Measurements from ENCODE around the gene SDF4. TPM values are rescaled to one million over a fixed set of nuclear protein-coding genes. Genes with fewer than 3 reads are reported as not detected.
A peak's percentile ranks its signal among the peaks of the same experiment; 100 is the strongest.

Gene SDF4
- total RNA-seq, 2 experiments from 2014 or later = 81.5 to 87.5 TPM

GRCh38 chr1:1169429-1170214 is 62.2 kb downstream of the SDF4 start:
- ATAC-seq (no peak), DNase-seq (no peak)
- ChIA-PET POLR2A (interaction anchor here (0.6 kb wide), 1 partner anchor 29 kb away, joined by 3 read pairs; no protein-coding TSS in a partner anchor), CTCF (no interaction called here)
- H3K27ac Mint-ChIP-seq = no peak overlapping the region
- H3K4me3 Mint-ChIP-seq = no peak overlapping the region
- H3K9me3 Mint-ChIP-seq = no peaks in the 10 kb centered on the region
- TF ChIP-seq, protein P1, sequence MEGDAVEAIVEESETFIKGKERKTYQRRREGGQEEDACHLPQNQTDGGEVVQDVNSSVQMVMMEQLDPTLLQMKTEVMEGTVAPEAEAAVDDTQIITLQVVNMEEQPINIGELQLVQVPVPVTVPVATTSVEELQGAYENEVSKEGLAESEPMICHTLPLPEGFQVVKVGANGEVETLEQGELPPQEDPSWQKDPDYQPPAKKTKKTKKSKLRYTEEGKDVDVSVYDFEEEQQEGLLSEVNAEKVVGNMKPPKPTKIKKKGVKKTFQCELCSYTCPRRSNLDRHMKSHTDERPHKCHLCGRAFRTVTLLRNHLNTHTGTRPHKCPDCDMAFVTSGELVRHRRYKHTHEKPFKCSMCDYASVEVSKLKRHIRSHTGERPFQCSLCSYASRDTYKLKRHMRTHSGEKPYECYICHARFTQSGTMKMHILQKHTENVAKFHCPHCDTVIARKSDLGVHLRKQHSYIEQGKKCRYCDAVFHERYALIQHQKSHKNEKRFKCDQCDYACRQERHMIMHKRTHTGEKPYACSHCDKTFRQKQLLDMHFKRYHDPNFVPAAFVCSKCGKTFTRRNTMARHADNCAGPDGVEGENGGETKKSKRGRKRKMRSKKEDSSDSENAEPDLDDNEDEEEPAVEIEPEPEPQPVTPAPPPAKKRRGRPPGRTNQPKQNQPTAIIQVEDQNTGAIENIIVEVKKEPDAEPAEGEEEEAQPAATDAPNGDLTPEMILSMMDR (IDR thresholded peaks at IDR 0.05) = no peak
- intact Hi-C loops (cut with micrococcal nuclease) = no loop called here
- peaks cover 4% of the 10 kb centered on the region for H3K27me3 Mint-ChIP-seq
- H3K4me1 Mint-ChIP-seq (ENCODE audit: low read depth) = peaks cover 24% of the 10 kb centered on the region
- H3K36me3 Mint-ChIP-seq (ENCODE audit: low read depth) = no peaks in the 10 kb centered on the region

GRCh38 chr1:1168451-1169411 is 63.1 kb downstream of the SDF4 start:
- Mint-ChIP-seq H3K4me1 (ENCODE audit: low read depth) (peaks cover 18% of the 10 kb centered on the region), H3K36me3 (ENCODE audit: low read depth) (no peaks in the 10 kb centered on the region), H3K27ac (no peak overlapping the region), H3K4me3 (no peak overlapping the region), H3K27me3 (peaks cover 4% of the 10 kb centered on the region), H3K9me3 (no peaks in the 10 kb centered on the region)
- DNase-seq (no peak), ATAC-seq (no peak)
- CTCF ChIA-PET = no interaction called here
- POLR2A ChIA-PET = no interaction called here
- TF ChIP-seq, protein P1 (IDR thresholded peaks at IDR 0.05) = no peak
- intact Hi-C loops (cut with micrococcal nuclease) = no loop called here

DNA sequence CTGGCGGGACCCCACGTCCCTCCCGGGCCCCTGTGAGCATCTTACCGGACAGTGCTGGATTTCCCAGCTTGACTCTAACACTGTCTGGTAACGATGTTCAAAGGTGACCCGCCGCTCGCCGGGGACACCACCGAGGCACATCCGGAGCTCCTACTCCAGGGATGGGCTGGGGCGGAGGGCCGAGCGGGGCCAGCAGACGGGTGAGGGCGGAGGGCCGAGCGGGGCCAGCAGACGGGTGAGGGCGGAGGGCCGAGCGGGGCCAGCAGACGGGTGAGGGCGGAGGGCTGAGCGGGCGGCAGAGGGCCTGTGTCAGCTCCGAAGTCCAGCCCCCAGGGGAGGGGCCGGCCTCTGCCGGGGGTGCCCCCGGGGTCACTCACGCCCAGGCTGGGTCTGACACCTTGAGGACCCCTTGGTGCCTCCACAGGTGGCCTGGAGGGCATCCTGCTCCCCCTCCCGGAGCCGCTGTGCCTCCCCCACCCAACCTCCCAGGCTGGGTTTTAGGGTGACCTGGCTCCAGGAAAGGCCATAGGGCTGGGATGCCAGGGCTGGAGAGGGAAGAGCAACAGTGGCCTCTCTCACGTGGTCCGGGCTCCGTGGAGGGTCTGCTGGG is 63.9 kb downstream of the SDF4 start:
- CTCF ChIA-PET = no interaction called here

DNA sequence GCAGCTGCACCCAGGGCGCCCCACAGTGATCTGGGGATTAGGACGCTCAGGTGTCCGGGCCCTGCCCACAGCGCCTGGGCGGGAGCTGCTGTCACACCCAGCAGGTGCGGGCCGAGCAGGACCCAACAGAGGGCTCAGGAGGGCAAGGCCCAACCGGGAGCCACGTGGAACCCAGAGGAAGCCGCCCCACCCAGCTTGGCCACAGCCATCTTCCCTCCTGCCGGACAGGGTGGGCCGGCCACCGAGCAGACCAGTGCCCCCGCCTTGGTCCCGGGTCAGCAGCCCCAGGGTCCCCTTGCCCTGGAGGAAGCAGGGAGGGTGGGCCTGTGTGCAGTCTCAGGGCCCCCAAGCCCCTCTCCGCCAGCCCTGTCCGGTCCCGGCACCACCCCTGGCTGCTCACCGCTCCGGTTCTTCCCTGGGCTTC is 64.4 kb downstream of the SDF4 start:
- Mint-ChIP-seq H3K4me1 (ENCODE audit: low read depth) (peaks cover 12% of the 10 kb centered on the region), H3K27me3 (peaks cover 4% of the 10 kb centered on the region), H3K27ac (no peak overlapping the region), H3K36me3 (ENCODE audit: low read depth) (no peaks in the 10 kb centered on the region), H3K4me3 (no peak overlapping the region), H3K9me3 (no peaks in the 10 kb centered on the region)
- ATAC-seq = no peak
- intact Hi-C loops (cut with micrococcal nuclease) = no loop called here
- CTCF ChIA-PET = no interaction called here
- POLR2A ChIA-PET = no interaction called here
- no peak for DNase-seq
- TF ChIP-seq, protein P1 (IDR thresholded peaks at IDR 0.05) = no peak

More for the DNA sequence above, 63.9 kb downstream of the SDF4 start:
- intact Hi-C loops (cut with micrococcal nuclease) = no loop called here
- Mint-ChIP-seq H3K4me1 (ENCODE audit: low read depth) (peaks cover 14% of the 10 kb centered on the region), H3K27ac (no peak overlapping the region), H3K27me3 (peaks cover 4% of the 10 kb centered on the region), H3K9me3 (no peaks in the 10 kb centered on the region), H3K36me3 (ENCODE audit: low read depth) (no peaks in the 10 kb centered on the region), H3K4me3 (no peak overlapping the region)
- POLR2A ChIA-PET = no interaction called here
- TF ChIP-seq, protein P1 (IDR thresholded peaks at IDR 0.05) = no peak
- DNase-seq = no peak
- no peak for ATAC-seq

Small RNA genes within 50 kb of the gene (microRNA-seq; reads per million reads assigned to microRNA genes)
- gene MIR200A (ENCODE audit: borderline microRNAs expressed, borderline replicate concordance) (3.3 reads per million, percentile 8 among the genes with 10 or more reads in this experiment), gene MIR200B (ENCODE audit: borderline microRNAs expressed, borderline replicate concordance) (23.3 reads per million, percentile 49 among the genes with 10 or more reads in this experiment), gene MIR429 (ENCODE audit: borderline microRNAs expressed, borderline replicate concordance) (1.5 reads per million)

Other genes with a start within 250 kb of the SDF4 start
- gene PERM1, start 249.9 kb downstream of the SDF4 start, total RNA-seq = not detected
- gene HES4, start 231.9 kb downstream of the SDF4 start, total RNA-seq = 1 to 10 TPM; 5.7 to 9.0 TPM
- 100 to 1,000 TPM in 1 of 2 experiments, 10 to 100 TPM in 1; 94.5 to 102 TPM for gene ISG15, start 218.5 kb downstream of the SDF4 start, total RNA-seq
- gene AGRN, start 211.9 kb downstream of the SDF4 start, total RNA-seq = 10 to 100 TPM; 64.9 to 68.0 TPM
- not detected for gene RNF223, start 157.7 kb downstream of the SDF4 start, total RNA-seq
- 10 to 100 TPM; 17.5 to 20.3 TPM for gene C1orf159, start 115.9 kb downstream of the SDF4 start, total RNA-seq
- gene TTLL10, start 58.1 kb downstream of the SDF4 start, total RNA-seq = not detected
- gene TNFRSF18, start 25.4 kb downstream of the SDF4 start, total RNA-seq = 100 to 1,000 TPM; 126 to 135 TPM
- gene TNFRSF4, start 17.8 kb downstream of the SDF4 start, total RNA-seq = 100 to 1,000 TPM; 137 to 142 TPM
- gene B3GALT6, start 236 bp upstream of the SDF4 start, total RNA-seq = 10 to 100 TPM; 13.1 to 14.3 TPM
- 1 to 10 TPM; 2.6 to 4.9 TPM for gene C1QTNF12, start 14.7 kb upstream of the SDF4 start, total RNA-seq
- 10 to 100 TPM; 52.3 to 59.2 TPM for gene UBE2J2, start 41.9 kb upstream of the SDF4 start, total RNA-seq
- 1 to 10 TPM; 4.9 to 5.6 TPM for gene SCNN1D, start 48.4 kb upstream of the SDF4 start, total RNA-seq
- 10 to 100 TPM; 41.1 to 42.5 TPM for gene ACAP3, start 75.9 kb upstream of the SDF4 start, total RNA-seq
- 10 to 100 TPM; 23.9 to 25.4 TPM for gene PUSL1, start 76.6 kb upstream of the SDF4 start, total RNA-seq
- gene INTS11, start 92.7 kb upstream of the SDF4 start, total RNA-seq = 100 to 1,000 TPM; 110 to 122 TPM
- gene CPTP, start 92.8 kb upstream of the SDF4 start, total RNA-seq = 10 to 100 TPM in 1 of 2 experiments, 1 to 10 TPM in 1; 8.4 to 11.0 TPM
- gene TAS1R3, start 99.3 kb upstream of the SDF4 start, total RNA-seq = under 1 TPM; 0.13 to 0.14 TPM
- gene DVL1, start 117.4 kb upstream of the SDF4 start, total RNA-seq = 10 to 100 TPM; 37.2 to 39.2 TPM
- under 1 TPM; 0.92 to 0.98 TPM for gene MXRA8, start 126.6 kb upstream of the SDF4 start, total RNA-seq
- 100 to 1,000 TPM; 127 TPM for gene AURKAIP1, start 143.2 kb upstream of the SDF4 start, total RNA-seq
- 10 to 100 TPM; 86.3 to 92.4 TPM for gene CCNL2, start 167.3 kb upstream of the SDF4 start, total RNA-seq
- gene MRPL20, start 175.3 kb upstream of the SDF4 start, total RNA-seq = 100 to 1,000 TPM; 127 to 129 TPM
- not detected for gene ANKRD65, start 189.3 kb upstream of the SDF4 start, total RNA-seq
- gene VWA1, start 203.7 kb upstream of the SDF4 start, total RNA-seq = under 1 TPM; 0.72 to 0.97 TPM
- 1 to 10 TPM in 1 of 2 experiments, under 1 TPM in 1; 0.99 to 1.8 TPM for gene ATAD3C, start 217.7 kb upstream of the SDF4 start, total RNA-seq
- gene ATAD3B, start 239.8 kb upstream of the SDF4 start, total RNA-seq = 10 to 100 TPM; 42.5 to 48.1 TPM

All from activated CD8-positive, alpha-beta T cell treated with anti-CD3 and anti-CD28 coated beads for 36 hours (primary cell).